Spinal cord (tissue), 10 donors: ENCODE data around the gene P3H2. TPM values are rescaled to one million over a fixed set of nuclear protein-coding genes. Genes with fewer than 3 reads are reported as not detected.
"Not testable (repeated sequence)": the region's sequence is repeated elsewhere in the genome, so short reads cannot be mapped to it uniquely, and the experiment has no call there.

Source experiments
- DNase-seq, 6 donors: peaks; one replicate each; pipeline versions ENCODE4 v3.0.0 to v3.0.0-alpha.2; 2013 to 2015; ENCODE audit warnings: low spot score in 6 of 6, low read depth in 4 of 6
- H3K27ac ChIP-seq: one replicate; pipeline ENCODE4 v1.5.1; 2013; ENCODE audit warnings: low read depth, low read length, control low read depth
- H3K27me3 ChIP-seq: one replicate; pipeline ENCODE4 v1.6.1; 2013; ENCODE audit warnings: low read length; ENCODE audit not compliant: control insufficient read depth, insufficient read depth
- H3K36me3 ChIP-seq: one replicate; pipeline ENCODE4 v1.6.1; 2013; ENCODE audit warnings: low read length; ENCODE audit not compliant: control insufficient read depth, insufficient read depth
- H3K4me1 ChIP-seq: one replicate; pipeline ENCODE4 v1.6.1; 2013; ENCODE audit warnings: low read length; ENCODE audit not compliant: control insufficient read depth, insufficient read depth
- H3K4me3 ChIP-seq: one replicate; pipeline ENCODE4 v1.5.1; 2013; ENCODE audit warnings: low read depth, low read length, control low read depth
- H3K9me3 ChIP-seq: one replicate; pipeline ENCODE4 v1.6.1; 2013; ENCODE audit warnings: low read length; ENCODE audit not compliant: control insufficient read depth, insufficient read depth
- WGBS: methylation state at CpG from one replicate; pipeline ENCODE4 v1.1.5; 2013; ENCODE audit warnings: missing lambda C conversion rate; ENCODE audit not compliant: insufficient coverage; 5-methylcytosine and 5-hydroxymethylcytosine counted together
- polyA plus RNA-seq, 2 donors: library from polyadenylated mRNA; unstranded; fragments of 120-200 nt; gene quantifications; one replicate each; pipeline ENCODE4 v1.2.1, GENCODE V29; 2013; ENCODE audit not compliant: insufficient read length in 2 of 2
- total RNA-seq, 2 donors: library from RNA; depleted of rRNA in 1 of 2; stranded (reverse); fragments of 120-200 nt in 1 of 2; fragments of >200 nt in 1 of 2; gene quantifications; one replicate each; pipeline versions ENCODE4 v1.2.3 to v1.2.4, GENCODE V29; 2013 to 2014
- donor health status: healthy.

Gene P3H2
- total and polyA plus RNA-seq, 4 donors, result 5.4 to 9.7 (median 6.9) TPM

DNA sequence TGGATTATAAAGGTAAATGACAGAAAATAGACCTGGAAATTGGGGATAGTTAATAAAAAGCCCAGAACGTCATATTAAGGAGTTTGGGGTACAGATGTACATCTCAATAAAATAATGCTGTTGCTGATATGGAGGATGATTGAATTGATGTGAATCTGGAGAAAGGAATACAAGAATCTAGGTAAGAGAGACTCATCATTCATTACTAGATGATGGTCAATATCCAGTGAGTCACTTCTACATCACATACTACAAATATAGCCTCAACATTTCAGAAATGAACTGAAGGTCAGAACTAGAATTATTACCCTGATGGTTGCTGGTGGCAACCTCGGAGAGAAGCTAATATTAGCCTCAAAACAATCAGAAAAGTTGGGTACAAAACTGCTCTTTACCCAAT lies 37.6 kb upstream of the P3H2 start:
- H3K27me3 ChIP-seq, result no peaks in the 10 kb centered on the region
- no peaks in the 10 kb centered on the region for H3K4me1 ChIP-seq
- H3K36me3 ChIP-seq, result no peaks in the 10 kb centered on the region
- no peak overlapping the region for H3K4me3 ChIP-seq
- DNase-seq, result no peak
- no peaks in the 10 kb centered on the region for H3K9me3 ChIP-seq
- WGBS, result 83% methylated on average over 1 of the region's 2 CpGs
- no peak overlapping the region for H3K27ac ChIP-seq

DNA sequence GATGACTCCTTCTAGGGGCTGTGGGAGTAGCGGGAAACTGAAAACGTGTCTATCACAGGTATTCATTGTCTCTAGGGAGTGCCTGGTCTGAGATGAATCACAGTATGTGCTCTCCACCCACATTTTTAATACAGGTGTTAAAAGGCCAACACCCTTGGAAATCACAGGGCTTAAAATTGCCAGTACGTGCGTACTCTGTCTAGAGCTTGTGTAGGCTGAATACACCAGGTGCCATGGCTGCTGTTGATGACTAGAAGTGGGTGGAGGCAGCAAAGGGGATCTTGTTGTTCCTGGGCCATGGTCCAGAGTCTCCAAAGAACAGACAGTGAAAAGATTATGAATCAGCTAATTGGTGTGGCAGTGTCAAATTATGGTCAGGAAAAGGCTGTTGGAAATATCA lies 35.1 kb upstream of the P3H2 start:
- DNase-seq, result no peak
- no peak overlapping the region for H3K4me3 ChIP-seq
- H3K36me3 ChIP-seq, result no peaks in the 10 kb centered on the region
- H3K27me3 ChIP-seq, result no peaks in the 10 kb centered on the region
- no peaks in the 10 kb centered on the region for H3K9me3 ChIP-seq
- no peaks in the 10 kb centered on the region for H3K4me1 ChIP-seq
- no peak overlapping the region for H3K27ac ChIP-seq
- 69% methylated on average over 2 of the region's 4 CpGs for WGBS

DNA sequence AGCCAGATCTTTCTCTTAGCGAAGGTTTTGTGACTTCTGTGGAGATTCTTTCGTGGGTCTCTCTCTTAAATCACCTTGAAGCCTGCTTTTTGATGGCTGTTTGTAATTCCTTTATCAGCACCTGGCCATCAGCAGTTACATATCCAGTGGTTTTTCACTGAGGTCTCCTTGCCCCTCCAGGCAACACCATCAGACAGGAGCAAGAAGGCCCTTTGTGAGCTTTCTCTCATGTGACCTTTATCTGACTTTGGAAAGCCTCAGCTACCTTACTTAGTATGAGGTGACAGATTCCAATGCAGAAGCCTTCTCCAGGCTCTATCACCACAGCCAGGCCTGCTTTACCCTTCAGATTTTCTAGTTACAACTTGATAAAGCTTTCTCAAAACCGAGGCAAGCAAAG lies 30.0 kb upstream of the P3H2 start:
- H3K36me3 ChIP-seq, result no peaks in the 10 kb centered on the region
- WGBS, result 72% methylated on average over 2 of the region's 3 CpGs

GRCh38 chr3:190149830-190150619 lies 29.3 kb upstream of the P3H2 start:
- not testable (repeated sequence) for H3K27ac ChIP-seq, H3K4me1 ChIP-seq, H3K36me3 ChIP-seq, H3K27me3 ChIP-seq, H3K9me3 ChIP-seq, H3K4me3 ChIP-seq, DNase-seq
- WGBS, result 92% methylated on average over 2 of the region's 6 CpGs

More for the DNA sequence above, 30.0 kb upstream of the P3H2 start:
- H3K4me1 ChIP-seq, result no peaks in the 10 kb centered on the region
- H3K27ac ChIP-seq, result no peak overlapping the region
- H3K27me3 ChIP-seq, result no peaks in the 10 kb centered on the region
- DNase-seq, result no peak
- no peaks in the 10 kb centered on the region for H3K9me3 ChIP-seq
- no peak overlapping the region for H3K4me3 ChIP-seq

DNA sequence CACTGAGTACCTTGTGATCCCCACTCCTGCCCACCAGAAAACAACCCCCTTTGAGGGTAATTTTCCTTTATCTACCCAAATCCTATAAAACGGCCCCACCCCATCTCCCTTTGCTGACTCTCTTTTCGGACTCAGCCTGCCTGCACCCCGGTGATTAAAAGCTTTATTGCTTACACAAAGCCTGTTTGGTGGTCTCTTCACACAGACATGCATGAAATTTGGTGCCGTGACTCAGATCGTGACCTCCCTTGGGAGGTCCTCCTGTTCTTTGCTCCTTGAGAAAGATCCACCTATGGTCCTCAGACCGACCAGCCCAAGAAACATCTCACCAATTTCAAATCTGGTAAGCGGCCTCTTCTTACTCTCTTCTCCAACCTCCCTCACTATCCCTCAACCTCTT lies 24.1 kb upstream of the P3H2 start:
- 87% methylated on average over 7 of the region's 7 CpGs for WGBS
- H3K36me3 ChIP-seq, DNase-seq, H3K27me3 ChIP-seq, H3K4me3 ChIP-seq, H3K4me1 ChIP-seq, H3K9me3 ChIP-seq, H3K27ac ChIP-seq: not testable (repeated sequence)

- Histone ChIP-seq H3K9me3 (no peaks in the 10 kb centered on the region), H3K4me3 (no peak overlapping the region), H3K27ac (no peak overlapping the region), H3K4me1 (no peaks in the 10 kb centered on the region), H3K36me3 (no peaks in the 10 kb centered on the region), H3K27me3 (no peaks in the 10 kb centered on the region)
- DNase-seq, result no peak
- WGBS, result no CpG with 5 or more reads among the region's 3 CpGs
Measured at GRCh38 chr3:190142041-190142440, 21.3 kb upstream of the P3H2 start.

GRCh38 chr3:190139365-190139764 lies 18.7 kb upstream of the P3H2 start:
- no peaks in the 10 kb centered on the region for H3K27me3 ChIP-seq
- DNase-seq, result no peak
- 68% methylated on average over 3 of the region's 5 CpGs for WGBS

GRCh38 chr3:190132371-190132770 lies 11.7 kb upstream of the P3H2 start:
- Histone ChIP-seq H3K9me3 (no peaks in the 10 kb centered on the region), H3K27me3 (no peaks in the 10 kb centered on the region)
- DNase-seq, result no peak

More at GRCh38 chr3:190139365-190139764, 18.7 kb upstream of the P3H2 start:
- H3K4me1 ChIP-seq, result no peaks in the 10 kb centered on the region
- H3K27ac ChIP-seq, result no peak overlapping the region
- no peak overlapping the region for H3K4me3 ChIP-seq
- H3K9me3 ChIP-seq, result no peaks in the 10 kb centered on the region
- H3K36me3 ChIP-seq, result no peaks in the 10 kb centered on the region

DNA sequence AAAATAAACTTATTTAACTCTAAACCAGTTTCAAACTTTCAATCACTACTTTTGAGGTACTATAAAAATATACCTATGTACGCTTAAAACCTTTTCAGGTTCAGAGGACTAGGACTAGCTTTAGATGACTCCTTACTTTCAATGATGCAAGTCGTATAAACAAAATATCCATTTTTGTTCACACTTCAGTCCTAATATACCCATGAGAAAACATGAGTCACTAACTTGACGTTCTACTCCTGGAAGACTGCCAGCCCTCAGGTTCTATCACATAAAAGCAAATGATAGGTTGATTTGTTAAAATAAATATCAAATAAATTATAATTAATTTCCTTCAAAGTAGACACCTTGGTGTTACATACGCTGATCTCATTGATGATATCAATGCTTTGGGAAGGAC lies 10.6 kb upstream of the P3H2 start:
- no peak for DNase-seq
- no CpG with 5 or more reads among the region's 4 CpGs for WGBS

More at GRCh38 chr3:190132371-190132770, 11.7 kb upstream of the P3H2 start:
- H3K4me1 ChIP-seq, result no peaks in the 10 kb centered on the region
- no peak overlapping the region for H3K27ac ChIP-seq
- no peaks in the 10 kb centered on the region for H3K36me3 ChIP-seq
- no peak overlapping the region for H3K4me3 ChIP-seq

DNA sequence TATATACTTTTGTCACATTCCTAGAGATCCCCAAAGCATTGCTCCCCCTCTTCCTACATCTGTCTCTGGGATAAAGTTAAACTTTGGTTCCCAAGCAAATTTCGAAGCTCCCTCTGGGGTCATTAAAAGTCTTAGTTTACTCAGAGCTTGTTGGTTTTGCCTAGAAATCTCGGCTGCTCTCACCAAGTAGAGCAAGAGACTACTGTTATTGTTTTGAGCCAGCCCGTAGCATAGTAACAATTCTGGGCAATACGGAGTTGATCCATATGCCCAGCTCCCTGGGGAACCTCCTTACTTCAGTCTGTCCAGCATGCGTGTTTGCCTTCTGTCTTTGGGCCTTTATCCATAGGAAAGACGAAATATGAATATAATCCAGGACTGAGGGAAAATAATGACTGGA lies 10.0 kb upstream of the P3H2 start:
- no peaks in the 10 kb centered on the region for H3K9me3 ChIP-seq
- H3K27me3 ChIP-seq, result no peaks in the 10 kb centered on the region
- no peak overlapping the region for H3K4me3 ChIP-seq
- WGBS, result 67% methylated on average over 4 of the region's 6 CpGs
- H3K4me1 ChIP-seq, result no peaks in the 10 kb centered on the region
- no peak for DNase-seq
- no peak overlapping the region for H3K27ac ChIP-seq
- H3K36me3 ChIP-seq, result no peaks in the 10 kb centered on the region

More for the DNA sequence above, 10.6 kb upstream of the P3H2 start:
- Histone ChIP-seq H3K27me3 (no peaks in the 10 kb centered on the region), H3K9me3 (no peaks in the 10 kb centered on the region), H3K36me3 (no peaks in the 10 kb centered on the region), H3K4me1 (no peaks in the 10 kb centered on the region), H3K27ac (no peak overlapping the region), H3K4me3 (no peak overlapping the region)
